WERI-Rb-1 (cell line): ENCODE results near the gene STK11IP.

Experiments used
- DNase-seq: peaks from one replicate; pipeline ENCODE4 v3.0.0-alpha.2; 2020
- H3K27ac ChIP-seq: fragments of 250-450 bp; sonication (Bioruptor Pico); 2 replicates; pipeline ENCODE4 v1.5.1; 2020; ENCODE audit warnings: mild to moderate bottlenecking, moderate library complexity
- H3K27me3 ChIP-seq: fragments of 250-450 bp; sonication (Bioruptor Pico); 2 replicates; pipeline ENCODE4 v1.5.1; 2021; ENCODE audit warnings: mild to moderate bottlenecking, low read depth, moderate library complexity; ENCODE audit not compliant: insufficient read depth, severe bottlenecking
- H3K36me3 ChIP-seq: fragments of 250-450 bp; sonication (Bioruptor Pico); 2 replicates; pipeline ENCODE4 v1.5.1; 2020; ENCODE audit warnings: mild to moderate bottlenecking, moderate library complexity
- H3K4me3 ChIP-seq: 2 replicates; pipeline ENCODE4 v1.5.1; 2011; ENCODE audit warnings: low read depth, mild to moderate bottlenecking, control low read depth, low read length
- H3K9me3 ChIP-seq: fragments of 250-450 bp; sonication (Bioruptor Pico); 2 replicates; pipeline ENCODE4 v1.5.1; 2021; ENCODE audit warnings: mild to moderate bottlenecking, moderate library complexity; ENCODE audit not compliant: severe bottlenecking
- TF ChIP-seq, protein P1 (sequence below): IDR thresholded peaks from 2 replicates; pipeline ENCODE4 v1.5.1; 2011; ENCODE audit warnings: low read depth, mild to moderate bottlenecking, control low read depth, inconsistent platforms, low read length

The STK11IP gene

GRCh38 chr2:219622472-219622871 lies 24.8 kb downstream of the STK11IP start:
- H3K27me3 ChIP-seq = no peaks in the 10 kb centered on the region
- H3K27ac ChIP-seq = no peak overlapping the region
- TF ChIP-seq, protein P1, sequence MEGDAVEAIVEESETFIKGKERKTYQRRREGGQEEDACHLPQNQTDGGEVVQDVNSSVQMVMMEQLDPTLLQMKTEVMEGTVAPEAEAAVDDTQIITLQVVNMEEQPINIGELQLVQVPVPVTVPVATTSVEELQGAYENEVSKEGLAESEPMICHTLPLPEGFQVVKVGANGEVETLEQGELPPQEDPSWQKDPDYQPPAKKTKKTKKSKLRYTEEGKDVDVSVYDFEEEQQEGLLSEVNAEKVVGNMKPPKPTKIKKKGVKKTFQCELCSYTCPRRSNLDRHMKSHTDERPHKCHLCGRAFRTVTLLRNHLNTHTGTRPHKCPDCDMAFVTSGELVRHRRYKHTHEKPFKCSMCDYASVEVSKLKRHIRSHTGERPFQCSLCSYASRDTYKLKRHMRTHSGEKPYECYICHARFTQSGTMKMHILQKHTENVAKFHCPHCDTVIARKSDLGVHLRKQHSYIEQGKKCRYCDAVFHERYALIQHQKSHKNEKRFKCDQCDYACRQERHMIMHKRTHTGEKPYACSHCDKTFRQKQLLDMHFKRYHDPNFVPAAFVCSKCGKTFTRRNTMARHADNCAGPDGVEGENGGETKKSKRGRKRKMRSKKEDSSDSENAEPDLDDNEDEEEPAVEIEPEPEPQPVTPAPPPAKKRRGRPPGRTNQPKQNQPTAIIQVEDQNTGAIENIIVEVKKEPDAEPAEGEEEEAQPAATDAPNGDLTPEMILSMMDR = no peak
- H3K36me3 ChIP-seq = no peaks in the 10 kb centered on the region
- no peak overlapping the region for H3K4me3 ChIP-seq
- H3K9me3 ChIP-seq = no peaks in the 10 kb centered on the region
- DNase-seq = no peak

- no peaks in the 10 kb centered on the region for H3K27me3 ChIP-seq
- no peak overlapping the region for H3K4me3 ChIP-seq
- H3K27ac ChIP-seq = no peak overlapping the region
- H3K36me3 ChIP-seq = no peaks in the 10 kb centered on the region
- no peaks in the 10 kb centered on the region for H3K9me3 ChIP-seq
- no peak for DNase-seq
- TF ChIP-seq, protein P1 = no peak
Observed at GRCh38 chr2:219624565-219624964, 26.9 kb downstream of the STK11IP start.

GRCh38 chr2:219625179-219625578 lies 27.5 kb downstream of the STK11IP start:
- no peak for DNase-seq
- H3K36me3 ChIP-seq = no peaks in the 10 kb centered on the region
- no peaks in the 10 kb centered on the region for H3K9me3 ChIP-seq
- H3K4me3 ChIP-seq = no peak overlapping the region
- H3K27ac ChIP-seq = no peak overlapping the region
- TF ChIP-seq, protein P1 = no peak
- H3K27me3 ChIP-seq = no peaks in the 10 kb centered on the region

DNA sequence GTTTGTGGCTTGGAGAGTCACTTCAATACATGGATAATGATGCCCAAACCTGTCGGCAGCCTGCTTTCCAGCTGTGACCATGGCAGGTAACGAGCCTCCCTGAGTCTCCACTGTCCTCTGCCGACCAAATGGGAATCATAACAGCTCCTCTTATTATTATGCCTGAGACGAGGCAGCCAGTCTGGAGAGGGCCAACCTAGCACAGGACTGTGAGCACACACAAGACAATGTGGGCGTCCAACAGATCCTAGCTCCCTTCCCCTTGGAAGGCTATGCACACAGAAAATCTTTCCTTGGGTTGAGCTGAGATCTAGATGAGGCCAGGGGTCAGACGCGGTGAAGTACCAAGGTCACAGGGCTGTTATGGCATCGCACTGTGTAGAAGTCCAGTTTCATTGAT lies 28.9 kb downstream of the STK11IP start:
- no peaks in the 10 kb centered on the region for H3K9me3 ChIP-seq
- DNase-seq = no peak
- H3K27me3 ChIP-seq = no peaks in the 10 kb centered on the region
- H3K36me3 ChIP-seq = no peaks in the 10 kb centered on the region
- TF ChIP-seq, protein P1 = no peak
- no peak overlapping the region for H3K4me3 ChIP-seq
- H3K27ac ChIP-seq = no peak overlapping the region

- Histone ChIP-seq H3K27me3 (no peaks in the 10 kb centered on the region), H3K4me3 (peak within 1 kb of the TSS; percentile 51), H3K36me3 (no peaks in the 10 kb centered on the region), H3K27ac (peak within 1 kb of the TSS; percentile 55), H3K9me3 (no peaks in the 10 kb centered on the region)
- TF ChIP-seq, protein P1 = peak; percentile 17; the same call in 1 of the 2 replicates
- DNase-seq = peak; percentile 52
Observed at GRCh38 chr2:219627103-219628100, 29.7 kb downstream of the STK11IP start, which contains the start of gene SLC4A3. TSS of gene SLC4A3 (plus strand) at chr2:219627630. CDS start at chr2:219627993, 363 bp downstream.
